Gastroesophageal sphincter (tissue), 3 donors: ENCODE data around the gene MAP4K2.

Experiments used
- CTCF ChIP-seq, 4 experiments: fragments of 200-600 bp in 2 of 4; fragments of 450-650 bp in 2 of 4; sonication (generic) in 1 of 4; IDR thresholded peaks; one replicate each; pipeline ENCODE4 v1.5.1; 2017 to 2019; ENCODE audit warnings: antibody characterized with exemption in 4 of 4, mild to moderate bottlenecking in 2 of 4, moderate library complexity in 2 of 4
- POLR2AphosphoS5 ChIP-seq: sonication (generic); formaldehyde crosslinking; IDR thresholded peaks from one replicate; pipeline ENCODE4 v1.6.1; 2017; ENCODE audit warnings: antibody characterized with exemption

GRCh38 chr11:64758330-64759079 is 44.5 kb downstream of the MAP4K2 start:
- TF ChIP-seq CTCF (IDR thresholded peaks at IDR 0.05): no peak
- TF ChIP-seq POLR2AphosphoS5: no peak
